Stromal cell of bone marrow (primary cell): Measurements from ENCODE around the gene ACSF2.
"Not testable (repeated sequence)": the region's sequence is repeated elsewhere in the genome, so short reads cannot be mapped to it uniquely, and the experiment has no call there.

Experiments
- DNase-seq: peaks from one replicate; pipeline ENCODE4 v3.0.0-alpha.2; 2012; ENCODE audit warnings: low read depth

ACSF2 gene

GRCh38 chr17:50407921-50408320 is 18.1 kb upstream of the ACSF2 start:
- no peak for DNase-seq

DNA sequence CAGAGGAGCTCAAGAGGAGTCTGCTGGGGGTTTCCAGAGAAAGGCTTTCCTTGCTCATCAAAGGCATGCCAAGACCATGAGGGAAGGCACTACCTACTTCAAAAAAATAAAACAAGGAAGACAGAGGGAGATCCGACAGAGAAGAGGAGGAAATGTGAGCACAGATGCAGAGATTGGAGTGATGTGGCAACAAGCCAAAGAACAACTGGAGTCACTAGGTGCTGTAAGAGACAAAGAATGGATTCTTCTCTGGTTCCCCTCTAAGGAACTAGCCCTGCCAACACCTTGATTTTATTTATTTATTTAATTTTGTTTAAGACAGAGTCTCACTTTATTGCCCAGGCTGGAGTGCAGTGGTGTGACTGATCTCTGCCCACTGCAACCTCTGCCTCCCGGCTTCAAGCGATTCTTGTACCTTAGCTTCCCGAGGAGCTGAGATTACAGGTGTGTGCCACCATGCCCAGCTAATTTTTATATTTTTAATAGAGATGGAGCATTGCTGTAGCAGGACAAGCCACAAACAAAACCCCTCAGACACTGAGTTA is 13.8 kb upstream of the ACSF2 start:
- DNase-seq, result no peak

DNA sequence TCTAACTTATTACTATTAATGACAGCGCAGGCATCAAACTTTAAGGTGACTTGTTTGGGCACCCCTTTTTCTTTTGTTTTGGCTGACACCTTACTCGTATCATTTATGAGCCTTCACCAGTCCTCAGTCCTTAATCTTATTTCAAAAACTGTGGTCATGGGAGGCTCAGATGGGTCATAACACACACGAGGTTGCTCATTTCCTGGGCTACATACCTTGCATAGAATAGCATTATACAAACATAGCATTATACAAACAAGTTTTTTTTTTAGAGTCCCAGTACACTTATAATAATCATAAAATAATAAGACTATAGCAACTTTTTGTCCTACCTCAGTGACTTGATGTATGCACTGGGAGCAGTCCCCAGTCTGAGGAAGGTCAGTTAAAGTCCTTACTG is 11.2 kb upstream of the ACSF2 start:
- no peak for DNase-seq

DNA sequence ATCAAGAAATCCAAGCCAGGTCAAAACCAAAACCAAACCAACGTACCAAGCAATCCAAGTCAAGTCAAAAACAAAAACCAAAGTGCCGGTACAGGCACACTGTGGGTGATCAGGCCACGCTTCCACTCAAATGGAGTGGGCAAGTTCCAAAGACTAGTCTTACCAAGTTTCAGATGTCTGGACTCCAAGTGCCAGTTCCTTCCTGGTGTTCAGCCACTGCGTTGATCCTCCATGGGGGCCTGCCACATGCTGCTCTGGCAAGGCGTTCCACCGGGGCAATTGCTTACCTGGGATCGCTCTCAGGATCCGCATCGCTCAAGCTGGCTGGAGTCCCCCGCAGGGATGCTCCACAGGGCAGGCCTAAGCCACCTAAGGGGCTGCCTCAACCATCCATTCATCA is 6.4 kb upstream of the ACSF2 start:
- DNase-seq, result not testable (repeated sequence)

- DNase-seq, result peak; percentile 42
Observed at GRCh38 chr17:50420419-50421112, 5.5 kb upstream of the ACSF2 start.

- no peak for DNase-seq
Observed at GRCh38 chr17:50421308-50422051, 4.5 kb upstream of the ACSF2 start.

DNA sequence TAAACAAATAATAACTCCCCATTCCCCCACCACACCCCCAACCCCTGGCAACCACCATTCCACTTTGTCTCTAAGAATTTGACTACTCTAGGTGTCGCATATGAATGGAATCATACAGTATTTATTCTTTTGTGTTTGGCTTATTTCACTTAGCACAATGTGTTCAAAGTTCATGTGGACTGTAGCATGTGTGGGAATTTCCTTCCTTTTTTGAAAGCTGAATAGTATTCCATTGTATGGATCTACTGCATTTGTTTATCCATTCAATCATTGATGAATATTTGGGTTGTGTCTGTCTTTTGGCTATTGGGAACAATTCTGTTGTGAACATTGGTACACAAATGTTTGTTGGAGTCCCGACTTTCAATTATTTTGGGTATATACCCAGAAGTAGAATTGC is 3.3 kb upstream of the ACSF2 start:
- DNase-seq, result no peak

GRCh38 chr17:50423553-50424159 is 2.4 kb upstream of the ACSF2 start:
- peak; percentile 97 for DNase-seq

DNA sequence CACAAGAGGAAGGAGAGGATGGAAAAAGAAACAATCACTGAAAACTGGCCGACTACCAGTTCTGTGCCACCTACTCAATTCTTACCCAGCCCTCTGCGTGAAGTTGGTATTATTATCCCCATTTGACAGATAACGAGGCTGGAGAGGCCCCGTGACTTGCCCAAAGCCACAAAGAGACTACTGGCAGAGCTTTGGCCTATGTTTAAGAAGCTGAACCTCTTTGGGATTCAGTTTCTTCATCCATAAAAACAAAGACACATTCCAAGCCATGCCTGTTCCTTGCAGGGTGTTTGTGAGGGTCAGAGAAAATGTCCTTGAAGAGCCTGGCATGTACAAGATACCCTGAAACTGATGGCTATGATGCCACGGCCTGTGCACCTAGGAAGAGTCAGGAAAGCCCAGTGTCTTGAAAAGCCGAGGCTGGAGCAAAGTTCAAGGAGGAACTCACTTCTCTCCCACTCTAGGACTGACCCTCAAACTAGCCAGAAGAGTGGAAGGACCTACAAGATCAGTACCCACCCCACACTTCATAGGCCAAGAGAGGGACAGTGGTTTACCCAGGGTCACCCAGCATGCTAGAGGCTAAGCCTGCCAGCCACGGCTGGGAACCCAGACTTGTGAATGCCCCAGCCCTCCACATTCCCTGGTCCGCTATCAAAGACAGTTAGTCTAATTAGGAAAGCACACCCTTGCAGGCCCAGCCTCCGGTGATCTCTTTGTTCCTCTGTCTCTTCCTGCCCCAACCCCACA is 1.6 kb upstream of the ACSF2 start:
- DNase-seq, result no peak

GRCh38 chr17:50424996-50425681 is 879 bp upstream of the ACSF2 start:
- no peak for DNase-seq

DNA sequence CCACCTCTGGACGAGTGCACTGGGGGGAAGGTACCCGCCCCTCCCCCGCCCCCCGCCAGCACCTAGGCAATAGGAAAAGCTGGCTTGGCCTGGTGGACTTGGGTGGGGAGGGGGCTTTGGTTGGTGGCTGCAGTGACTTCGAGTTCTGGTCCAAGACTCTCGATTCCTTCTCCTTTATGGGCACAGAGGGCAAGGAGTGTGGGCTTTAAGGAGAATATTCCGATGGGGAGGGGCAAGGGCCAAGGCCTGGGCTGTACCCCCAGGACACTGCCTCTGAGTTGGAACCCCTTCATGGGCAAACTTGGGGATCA is 409 bp downstream of the ACSF2 start:
- no peak for DNase-seq

- no peak for DNase-seq
Observed at GRCh38 chr17:50426814-50427787, 1.1 kb downstream of the ACSF2 start.

GRCh38 chr17:50428126-50428525 is 2.1 kb downstream of the ACSF2 start:
- not testable (repeated sequence) for DNase-seq

- DNase-seq, result no peak
Observed at GRCh38 chr17:50428831-50429424, 2.9 kb downstream of the ACSF2 start.

GRCh38 chr17:50429793-50430192 is 3.8 kb downstream of the ACSF2 start:
- no peak for DNase-seq

DNA sequence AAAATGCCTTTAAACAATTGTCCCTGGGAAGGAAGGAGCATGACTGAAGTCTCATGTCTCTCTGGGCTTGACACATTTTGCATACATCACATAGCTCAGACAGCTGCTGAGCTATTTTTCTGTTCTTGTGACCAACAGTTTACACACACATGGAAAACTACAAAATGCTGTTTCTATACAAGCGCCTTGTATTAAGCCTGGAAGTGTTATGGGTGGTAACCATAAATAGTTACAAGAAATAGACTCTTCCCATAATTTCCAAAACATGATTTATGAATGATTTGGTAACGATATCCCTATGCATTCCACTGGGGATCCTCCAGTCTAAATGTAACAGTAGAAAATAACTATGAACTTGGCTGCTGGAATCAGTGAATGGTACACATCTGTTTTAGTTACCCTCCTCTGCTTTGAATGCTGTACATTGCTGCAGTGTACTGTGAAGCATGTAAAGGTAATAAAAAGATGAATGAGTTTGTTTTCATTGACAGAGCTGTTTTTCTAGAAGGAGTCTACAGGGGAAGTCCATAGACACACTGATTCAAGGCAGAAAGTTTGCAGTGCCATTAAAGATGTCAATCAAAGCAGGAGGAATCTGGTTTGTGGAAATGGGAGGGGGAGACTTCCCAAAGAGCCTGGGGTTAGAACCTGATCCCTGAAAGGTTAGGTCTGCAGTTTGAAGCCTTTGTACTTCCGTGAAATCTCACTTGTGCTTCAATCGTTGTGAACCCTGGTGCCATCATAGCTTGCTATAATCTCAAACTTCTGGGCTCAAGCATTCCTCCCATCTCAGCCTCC is 5.0 kb downstream of the ACSF2 start:
- no peak for DNase-seq

DNA sequence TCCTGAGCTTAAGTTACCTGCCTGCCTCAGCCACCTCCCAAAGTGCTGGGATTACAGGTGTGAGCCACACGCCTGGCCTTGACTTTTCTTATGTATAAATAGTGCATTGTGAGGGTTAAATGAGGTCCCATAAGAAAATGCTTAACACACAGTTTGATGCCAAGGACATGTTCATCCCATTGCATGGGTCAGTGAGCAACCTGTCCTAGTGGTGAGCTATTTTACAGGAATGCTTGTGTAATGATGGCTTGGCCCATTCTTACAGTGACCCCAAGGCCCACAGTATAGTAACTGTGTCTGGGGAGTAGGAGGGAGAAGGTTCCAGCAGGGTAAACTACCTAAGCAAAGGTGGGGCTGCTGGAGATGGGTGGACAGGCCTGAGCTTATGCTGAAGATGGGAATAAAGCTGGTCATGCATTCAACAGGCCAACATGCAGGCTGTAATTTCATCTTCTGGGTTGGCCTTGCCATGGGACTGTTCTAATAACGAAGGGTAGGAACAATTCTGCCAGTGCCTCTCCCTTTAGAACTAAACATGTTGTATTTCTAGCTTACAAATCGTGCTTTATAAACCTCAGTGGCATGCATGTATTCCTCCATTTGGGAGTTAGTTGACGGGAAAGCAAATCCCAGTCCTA is 6.2 kb downstream of the ACSF2 start:
- DNase-seq, result no peak

DNA sequence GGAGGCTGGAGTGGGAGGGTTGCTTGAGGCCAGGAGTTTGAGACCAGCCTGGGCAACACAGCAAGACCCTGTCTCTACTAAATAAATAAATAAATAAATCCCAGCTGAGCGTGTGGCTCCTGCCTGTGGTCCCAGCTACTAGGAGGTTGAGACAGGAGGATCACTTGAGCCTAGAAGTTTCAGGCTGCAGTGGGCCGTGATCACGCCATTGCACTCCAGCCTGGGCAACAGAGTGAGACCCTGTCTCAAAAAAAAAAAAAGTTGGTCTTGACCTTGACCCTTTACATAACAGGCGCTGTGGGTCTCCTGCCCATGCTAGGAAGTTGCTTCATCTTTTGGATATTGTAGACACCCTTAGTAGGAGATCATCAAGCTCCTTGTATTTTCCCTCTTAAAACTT is 11.4 kb downstream of the ACSF2 start:
- DNase-seq, result no peak

GRCh38 chr17:50439008-50439407 is 13.0 kb downstream of the ACSF2 start:
- DNase-seq, result no peak
